Right lobe of liver (tissue), 4 donors: ENCODE data around the gene CDON.

Experiments used
- CTCF ChIP-seq, 4 donors: fragments of 200-600 bp in 3 of 4; fragments of 450-650 bp in 1 of 4; IDR thresholded peaks; one replicate each; pipeline versions ENCODE4 v1.5.1 to v1.8.0; 2016 to 2022; ENCODE audit warnings: antibody characterized with exemption in 4 of 4, mild to moderate bottlenecking in 2 of 4
- POLR2A ChIP-seq: fragments of 450-650 bp; IDR thresholded peaks from one replicate; pipeline ENCODE4 v1.6.1; 2017; ENCODE audit warnings: antibody characterized with exemption, mild to moderate bottlenecking
- donor health status: DM: no; HTN: no; CAD: no.
- donor health status: DM: no; HTN: no; CAD: no.
- donor health status: DM: no; HTN: yes; CAD: no.

DNA sequence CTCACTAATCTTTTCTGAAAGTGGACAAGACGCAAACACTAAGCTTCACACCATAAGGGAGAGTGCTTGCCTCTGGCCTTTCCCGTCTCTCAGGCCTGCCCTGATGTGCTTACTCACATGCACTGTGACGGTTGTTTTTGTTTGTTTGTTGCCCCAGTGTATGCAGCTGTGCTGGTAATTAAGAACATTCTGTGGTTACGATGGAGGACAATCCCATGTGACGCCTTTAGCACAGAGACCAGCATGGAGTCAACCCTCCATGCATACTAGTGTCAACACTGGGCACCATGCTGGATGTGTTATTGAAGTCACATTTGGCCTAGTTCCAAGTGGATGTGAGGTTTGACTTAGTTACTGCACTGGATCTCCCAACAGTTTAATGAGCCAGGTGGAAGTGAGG is 27.8 kb upstream of the CDON start:
- no peak for TF ChIP-seq CTCF (IDR thresholded peaks at IDR 0.05)
- TF ChIP-seq POLR2A, result no peak
